Medulla oblongata (tissue), 1 donor: ENCODE measurements around the gene CCDC39.
"Not testable (repeated sequence)": the region's sequence is repeated elsewhere in the genome, so short reads cannot be mapped to it uniquely, and the experiment has no call there.

Source experiments
- DNase-seq: peaks from one replicate; pipeline ENCODE4 v3.0.0-alpha.2; 2015; ENCODE audit errors: extremely low spot score

The CCDC39 gene

GRCh38 chr3:180624714-180625113 is 54.6 kb downstream of the CCDC39 start:
- DNase-seq = no peak

GRCh38 chr3:180619723-180620122 is 59.6 kb downstream of the CCDC39 start:
- DNase-seq = no peak

- DNase-seq = not testable (repeated sequence)
Measured at GRCh38 chr3:180618563-180618962, 60.7 kb downstream of the CCDC39 start.

- DNase-seq = no peak
Measured at GRCh38 chr3:180617049-180617448, 62.2 kb downstream of the CCDC39 start.

GRCh38 chr3:180615954-180616353 is 63.3 kb downstream of the CCDC39 start:
- no peak for DNase-seq

- no peak for DNase-seq
Measured at GRCh38 chr3:180612364-180612763, 66.9 kb downstream of the CCDC39 start.

GRCh38 chr3:180611006-180611405 is 68.3 kb downstream of the CCDC39 start:
- no peak for DNase-seq

- peak; percentile 95 for DNase-seq
Measured at GRCh38 chr3:180601688-180602666, 77.3 kb downstream of the CCDC39 start, which contains the start of gene TTC14. TSS of gene TTC14 (plus strand) at chr3:180602163. CDS start at chr3:180602262, 99 bp downstream.

GRCh38 chr3:180600473-180600872 is 78.8 kb downstream of the CCDC39 start:
- DNase-seq = no peak

DNA sequence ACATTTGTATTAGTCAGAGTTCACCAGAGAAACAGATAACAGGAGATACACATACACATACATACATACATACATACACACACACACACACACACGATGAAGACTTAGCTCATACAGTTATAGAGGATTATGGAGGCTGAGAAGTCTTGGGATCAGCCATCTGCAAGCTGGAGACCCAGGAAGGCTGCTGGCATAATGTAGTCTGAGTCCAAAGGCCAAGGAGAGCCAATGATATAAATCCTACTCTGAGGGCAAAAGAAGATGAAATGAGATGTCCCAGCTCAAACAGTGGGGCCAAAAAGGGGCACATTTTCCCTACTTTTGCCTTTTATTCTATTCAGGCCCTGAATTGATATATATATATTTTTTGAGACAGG is 83.7 kb downstream of the CCDC39 start:
- no peak for DNase-seq

GRCh38 chr3:180594631-180595558 is 84.4 kb downstream of the CCDC39 start:
- peak; percentile 81 for DNase-seq

DNA sequence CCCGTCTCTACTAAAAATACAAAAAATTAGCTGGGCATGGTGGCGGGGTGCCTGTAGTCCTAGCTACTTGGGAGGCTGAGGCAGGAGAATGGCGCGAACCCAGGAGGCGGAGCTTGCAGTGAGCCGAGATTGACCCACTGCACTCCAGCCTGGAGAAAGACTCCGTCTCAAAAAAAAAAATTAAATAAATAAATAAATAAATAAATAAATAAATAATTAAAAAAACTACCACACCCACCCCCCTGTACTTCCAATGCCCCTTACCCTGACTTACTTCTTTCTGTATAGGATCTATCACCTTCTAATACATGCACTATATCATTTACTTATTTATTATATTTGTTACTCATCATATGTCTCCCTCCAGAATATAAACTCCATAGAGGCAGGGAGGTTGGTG is 85.7 kb downstream of the CCDC39 start:
- not testable (repeated sequence) for DNase-seq

DNA sequence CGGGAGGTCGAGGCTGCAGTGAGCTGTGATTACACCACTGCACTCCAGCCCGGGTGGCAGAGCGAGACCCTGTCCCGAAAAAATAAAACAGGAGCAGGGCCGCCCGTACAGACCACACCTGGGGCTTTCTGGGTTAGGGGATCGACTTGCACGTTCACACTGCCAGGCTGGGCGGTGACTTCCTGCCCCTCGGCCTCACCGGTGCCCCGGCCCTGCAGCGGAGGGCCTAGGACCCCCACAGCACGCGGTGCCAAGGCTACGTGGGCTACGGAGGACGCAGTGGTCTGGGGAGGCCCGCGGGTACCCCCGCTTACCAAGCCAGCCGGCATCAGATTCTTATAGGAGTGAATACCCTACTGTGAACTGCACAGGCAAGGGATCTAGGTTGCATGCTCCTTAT is 88.9 kb downstream of the CCDC39 start:
- no peak for DNase-seq

- no peak for DNase-seq
Measured at GRCh38 chr3:180580934-180581333, 98.4 kb downstream of the CCDC39 start.

GRCh38 chr3:180575571-180575970 is 103.7 kb downstream of the CCDC39 start:
- no peak for DNase-seq

GRCh38 chr3:180571831-180572598 is 107.3 kb downstream of the CCDC39 start:
- peak; percentile 16 for DNase-seq

GRCh38 chr3:180570238-180570637 is 109.1 kb downstream of the CCDC39 start:
- no peak for DNase-seq

DNA sequence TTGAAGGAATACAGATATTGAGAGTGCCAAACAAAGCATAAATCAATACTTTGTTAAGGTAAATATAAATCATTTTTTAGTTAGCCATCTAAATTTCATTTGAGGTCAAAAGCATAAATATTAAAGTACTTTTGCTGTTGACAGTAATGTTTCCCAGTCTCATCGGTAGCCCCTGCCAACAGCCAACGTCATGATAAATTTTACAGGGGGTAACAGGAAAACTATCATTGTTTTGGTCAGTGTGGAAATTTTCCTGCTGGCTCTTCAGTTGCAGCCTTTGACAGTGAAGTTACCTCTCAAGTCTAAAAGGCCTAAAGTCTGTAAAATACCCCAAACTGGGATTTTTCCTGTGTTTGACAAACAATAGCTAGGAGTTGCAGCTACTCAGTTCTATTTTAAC is 114.6 kb downstream of the CCDC39 start:
- DNase-seq = no peak
